DMS53 (cell line): ENCODE measurements around the gene SRRD.

Experiments used
- DNase-seq: peaks from one replicate; lab custom pipeline; 2025; lab: John Stamatoyannopoulos, UW

Gene SRRD

DNA sequence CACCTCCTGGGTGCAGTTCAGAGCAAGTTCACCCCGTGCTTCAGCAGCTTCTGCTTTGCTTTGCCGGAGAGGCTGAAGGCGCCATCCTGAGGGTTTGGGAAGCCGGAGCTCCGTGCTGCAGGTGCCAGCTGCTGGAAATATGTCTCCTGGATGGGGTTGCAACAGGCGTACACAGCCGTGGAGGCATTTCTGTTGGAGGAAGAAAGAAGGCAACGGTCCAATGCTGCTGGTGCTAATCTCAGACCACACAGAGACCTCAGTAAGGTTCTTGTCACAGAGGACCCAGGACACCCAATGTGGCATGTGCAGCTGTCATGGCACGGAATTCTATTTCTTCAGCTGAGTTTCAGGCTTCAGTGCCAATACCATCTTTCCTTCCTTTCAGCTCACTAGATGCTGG lies 30.5 kb upstream of the SRRD start:
- no peak for DNase-seq

GRCh38 chr22:26453812-26454500 lies 29.7 kb upstream of the SRRD start:
- no peak for DNase-seq

GRCh38 chr22:26457661-26458272 lies 25.9 kb upstream of the SRRD start:
- DNase-seq = no peak

GRCh38 chr22:26460202-26460601 lies 23.5 kb upstream of the SRRD start:
- DNase-seq = no peak

DNA sequence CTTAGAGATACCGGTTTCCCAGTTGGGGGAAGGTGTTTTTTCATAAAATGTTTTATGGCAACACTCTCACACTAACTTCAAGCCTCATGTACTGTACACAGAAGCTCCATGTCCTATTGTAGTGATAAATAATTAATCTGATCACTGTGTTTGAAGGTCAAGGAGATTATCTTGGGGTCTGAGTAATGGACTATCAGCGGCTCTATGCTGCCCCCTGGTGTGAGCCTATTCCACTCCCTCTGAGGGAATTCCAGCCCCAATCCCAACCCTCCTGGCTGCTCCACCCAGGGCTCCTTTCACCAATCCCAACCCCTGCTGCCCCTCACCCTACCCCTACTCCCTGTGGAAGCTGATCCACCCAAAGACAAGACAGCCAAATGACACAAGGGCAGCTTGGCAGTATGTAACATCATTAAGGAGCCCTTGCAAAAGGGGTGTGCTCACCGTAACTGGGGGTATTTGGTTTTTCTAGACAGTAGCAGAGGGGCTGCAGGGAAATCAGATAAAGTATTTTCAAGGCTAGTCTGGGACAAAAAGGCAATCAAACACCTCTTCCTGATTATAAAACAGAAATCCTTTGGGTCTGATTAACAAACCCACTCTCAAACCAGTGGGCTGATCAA lies 22.4 kb upstream of the SRRD start:
- peak; percentile 39 for DNase-seq

GRCh38 chr22:26462051-26462450 lies 21.6 kb upstream of the SRRD start:
- no peak for DNase-seq

DNA sequence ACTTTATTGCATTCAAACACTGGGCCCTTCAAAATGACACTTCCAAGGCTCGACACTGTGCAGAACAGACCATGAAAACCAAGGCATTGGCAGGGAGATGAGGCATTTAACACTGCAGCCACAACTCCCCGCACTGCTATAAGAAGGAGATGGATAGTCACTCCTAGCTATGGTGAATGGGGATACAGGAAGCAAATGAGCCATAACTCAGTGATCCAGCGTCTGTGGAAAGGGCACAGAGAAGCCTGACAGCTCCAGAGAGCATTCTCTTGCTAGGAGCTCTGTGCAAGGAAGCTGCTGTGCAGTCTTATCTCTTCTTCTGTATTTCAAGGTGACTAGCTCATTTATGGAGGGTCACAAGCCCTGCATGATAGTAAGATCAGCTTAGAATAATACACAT lies 21.0 kb upstream of the SRRD start:
- no peak for DNase-seq

DNA sequence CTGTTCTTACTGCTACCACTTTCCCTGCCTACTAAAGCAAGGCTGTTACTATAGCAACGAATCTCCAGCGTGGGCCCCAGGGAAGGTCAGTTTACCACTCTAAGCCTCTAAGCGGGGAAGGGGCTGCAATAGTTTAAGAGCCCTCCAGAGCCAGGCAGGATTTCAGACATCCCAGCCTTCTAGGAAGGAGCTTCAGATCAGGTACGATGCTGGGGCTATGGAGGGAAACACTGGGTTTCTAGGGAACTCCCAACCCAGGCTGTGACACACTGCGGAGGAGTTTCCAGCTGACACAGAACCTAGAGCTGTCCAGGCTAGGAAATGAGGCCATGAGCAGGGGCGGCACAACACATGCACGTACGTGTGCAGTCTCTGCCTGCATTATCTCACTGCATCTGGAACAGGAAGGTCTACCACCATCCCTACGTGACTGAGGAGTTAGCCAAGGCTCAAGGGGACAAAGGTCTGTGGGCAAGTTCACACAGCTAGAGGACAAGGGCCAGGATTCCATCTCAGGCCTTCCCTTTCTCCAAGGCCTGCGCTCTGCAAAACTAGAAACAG lies 20.5 kb upstream of the SRRD start:
- DNase-seq = no peak

- no peak for DNase-seq
Observed at GRCh38 chr22:26463688-26464087, 20.0 kb upstream of the SRRD start.

GRCh38 chr22:26464312-26464711 lies 19.4 kb upstream of the SRRD start:
- no peak for DNase-seq

DNA sequence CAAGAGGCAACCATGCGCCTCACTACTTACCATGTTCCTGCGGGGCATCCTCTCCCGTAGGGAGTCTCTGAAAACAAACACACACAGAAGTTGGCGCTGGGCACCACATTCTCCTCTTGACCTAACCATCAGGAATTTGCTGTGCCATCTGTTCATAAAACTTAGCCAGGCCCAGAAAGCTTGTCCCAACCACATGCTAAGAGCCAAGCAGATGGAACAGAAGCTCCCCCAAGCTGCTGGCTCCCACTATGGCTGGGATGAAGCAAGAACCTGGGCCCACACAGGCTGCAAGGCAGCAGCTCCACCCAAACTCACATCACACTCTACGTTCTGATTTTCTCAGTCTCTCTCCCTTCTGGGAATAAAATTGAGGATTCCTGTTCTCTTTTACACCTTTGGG lies 17.5 kb upstream of the SRRD start:
- no peak for DNase-seq

DNA sequence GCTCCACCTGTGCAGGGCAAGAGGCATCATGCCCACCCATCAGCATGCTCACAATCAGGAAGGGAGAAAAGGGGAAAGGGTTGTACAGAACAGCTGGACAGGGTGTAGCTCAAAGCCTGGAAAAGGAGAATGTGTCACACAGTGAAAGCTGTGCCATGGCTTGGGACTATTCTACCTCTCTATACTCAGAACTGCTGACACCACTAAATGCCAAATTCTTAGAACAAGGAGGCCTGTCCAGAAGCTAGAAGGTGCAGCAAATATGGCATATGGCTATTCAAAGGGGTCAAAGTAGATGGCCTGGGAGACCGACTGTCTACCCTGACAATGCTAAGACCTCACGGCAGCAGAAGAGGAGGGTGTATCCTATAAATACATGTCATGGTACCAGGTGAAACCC lies 12.9 kb upstream of the SRRD start:
- no peak for DNase-seq

- DNase-seq = peak; percentile 84
Observed at GRCh38 chr22:26471522-26471921, 12.2 kb upstream of the SRRD start.

DNA sequence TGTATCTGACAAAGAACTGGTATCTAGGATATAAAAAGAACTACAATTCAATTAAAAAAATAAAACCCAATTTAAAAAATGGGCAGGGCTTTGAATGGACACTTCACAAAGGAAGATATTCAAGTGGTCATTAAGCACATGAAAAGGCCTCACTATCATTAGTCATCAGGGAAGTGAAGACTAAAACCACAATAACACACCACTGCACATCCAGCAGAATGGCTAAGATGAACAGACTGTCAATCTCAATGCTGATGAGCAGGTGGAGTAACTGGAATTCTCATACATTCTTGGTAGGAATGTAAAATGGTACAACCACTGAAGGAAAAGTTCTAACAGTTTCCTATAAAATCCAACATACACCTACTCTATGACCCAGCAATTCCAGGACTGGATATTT lies 9.0 kb upstream of the SRRD start:
- DNase-seq = peak; percentile 54

DNA sequence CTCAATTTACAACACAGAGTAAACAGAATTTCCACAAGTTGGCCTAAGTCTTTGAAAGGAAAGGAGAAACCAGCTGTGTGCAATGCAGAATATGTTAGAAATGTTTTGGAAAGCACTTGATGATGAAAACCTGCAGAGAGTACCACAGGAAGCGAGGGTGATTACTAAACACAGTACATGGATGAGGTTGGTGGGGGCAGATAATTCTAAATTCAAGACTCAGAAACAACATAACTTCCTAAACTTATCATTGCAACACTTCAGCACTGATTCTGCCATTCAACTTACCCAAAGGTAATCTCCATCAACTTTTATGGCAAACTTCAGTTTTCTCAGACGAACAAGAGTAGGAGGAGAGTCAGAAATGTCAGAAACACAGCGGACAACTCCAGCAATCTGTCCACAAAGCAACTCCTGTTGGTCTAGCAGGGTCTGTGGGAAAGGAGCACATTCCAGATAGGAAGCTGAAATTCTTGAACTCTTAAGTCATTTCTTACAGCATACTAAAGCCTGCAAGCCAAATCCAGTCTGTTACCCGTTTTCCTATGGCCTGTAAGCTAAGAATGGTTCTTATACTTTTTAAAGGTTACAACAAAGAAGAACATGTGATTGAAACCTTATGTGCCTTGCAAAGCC lies 6.9 kb upstream of the SRRD start:
- DNase-seq = no peak

DNA sequence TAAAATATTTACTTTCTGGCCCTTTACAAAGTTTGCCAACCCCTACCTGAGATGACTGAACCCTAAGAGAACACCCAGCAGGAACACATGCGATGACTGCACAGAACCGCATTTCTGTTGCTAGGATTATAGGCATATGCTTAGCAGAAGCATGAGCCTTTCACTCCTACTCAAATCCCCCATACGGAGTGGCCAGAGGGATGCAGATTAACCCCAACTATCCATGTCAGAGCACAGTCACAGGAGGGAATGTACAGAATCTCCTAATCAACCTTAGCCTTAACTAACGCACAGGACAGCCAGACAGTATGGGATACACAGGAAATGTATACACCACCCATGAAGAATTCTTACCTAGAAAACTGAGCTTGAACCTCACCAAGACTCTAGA lies 6.3 kb upstream of the SRRD start:
- DNase-seq = no peak

GRCh38 chr22:26479043-26479791 lies 4.5 kb upstream of the SRRD start:
- DNase-seq = peak; percentile 42

DNA sequence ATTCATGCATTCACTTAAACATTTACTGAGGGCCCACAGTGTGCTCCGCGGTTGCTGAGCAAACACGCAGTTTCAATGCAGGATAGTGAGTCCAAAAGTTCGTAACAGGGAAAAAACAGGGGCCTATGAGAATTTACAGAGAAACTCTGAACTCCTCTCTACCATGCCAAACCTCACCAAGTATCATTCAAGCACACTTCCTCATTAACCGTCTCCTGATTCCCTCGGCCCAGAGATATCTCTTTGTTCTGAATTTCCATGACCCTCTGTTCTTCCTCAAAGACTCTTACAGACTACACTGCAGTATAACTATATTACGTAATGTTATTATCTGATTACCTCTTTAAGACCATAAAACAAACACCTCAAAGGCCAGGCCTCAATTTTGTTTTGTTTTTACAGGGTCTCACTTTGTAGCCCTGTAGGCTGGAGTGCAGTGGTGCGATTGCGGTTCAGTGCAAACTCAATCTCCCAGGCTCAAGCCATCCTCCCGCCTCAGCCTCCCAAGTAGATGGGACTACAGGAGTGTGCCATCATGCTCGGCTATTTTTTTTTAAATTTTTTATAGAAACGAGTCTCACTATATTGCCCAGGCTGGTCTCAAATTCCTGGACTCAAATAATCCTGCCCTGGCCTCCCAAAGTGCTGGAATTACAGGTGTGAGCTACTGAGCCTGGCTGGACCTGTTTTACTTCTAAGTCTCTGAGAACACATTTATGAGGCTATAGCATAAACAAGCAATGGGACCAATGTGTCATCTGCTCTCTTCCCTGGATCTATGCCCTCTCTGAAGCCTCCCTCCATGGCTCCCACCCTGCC lies 3.7 kb upstream of the SRRD start:
- peak; percentile 45 for DNase-seq

- DNase-seq = no peak
Observed at GRCh38 chr22:26480611-26480932, 3.1 kb upstream of the SRRD start.

GRCh38 chr22:26481112-26481693 lies 2.5 kb upstream of the SRRD start:
- no peak for DNase-seq

DNA sequence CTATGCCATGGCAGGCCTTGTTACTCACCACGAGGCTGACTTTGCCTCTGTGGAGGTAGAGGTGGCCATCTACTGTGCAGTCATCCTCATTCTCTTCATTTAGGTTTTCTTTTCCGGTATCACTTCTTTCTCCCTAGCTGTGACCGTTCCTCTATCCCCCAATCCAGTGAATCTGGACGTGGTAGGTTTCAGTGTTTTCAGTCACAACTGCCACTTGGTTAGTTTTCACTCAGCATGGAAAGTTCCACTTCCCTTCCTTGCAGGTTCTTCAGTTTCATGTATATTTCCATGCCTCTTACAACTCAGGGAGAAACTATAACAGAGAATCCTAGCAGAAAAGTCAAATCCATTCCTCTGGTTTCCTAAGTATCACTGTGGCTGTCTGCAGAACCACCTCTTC lies 2.0 kb upstream of the SRRD start:
- no peak for DNase-seq
